Pancreas (tissue), 10 donors: ENCODE data around the gene PRRC2B. TPM values are rescaled to one million over a fixed set of nuclear protein-coding genes. Genes with fewer than 3 reads are reported as not detected.
A peak's percentile ranks its signal among the peaks of the same experiment; 100 is the strongest.
"Not testable (repeated sequence)": the region's sequence is repeated elsewhere in the genome, so short reads cannot be mapped to it uniquely, and the experiment has no call there.

Experiments used
- ATAC-seq, 4 donors: fragments of 200-7000 bp; cut with Tn5 transposase; one replicate each; pipeline versions ENCODE4 v1.8.0 to v1.9.1; 2020; ENCODE audit warnings: mild to moderate bottlenecking in 4 of 4, moderate library complexity in 4 of 4
- DNase-seq, 6 donors: peaks; one replicate each; pipeline ENCODE4 v3.0.0-alpha.2; 2020
- FAIRE-seq: peaks from 2 replicates; lab custom pipeline; 2012; peaks lifted over from hg19 to GRCh38; lab: Jason Lieb, UNC
- H3K27ac ChIP-seq, 4 donors: fragments of 200-600 bp; sonication (generic); 1 replicate in 3 of 4; 2 replicates in 1 of 4; pipeline versions ENCODE4 v1.5.0 to v1.8.0; 2020
- H3K27me3 ChIP-seq, 4 donors: fragments of 200-600 bp; one replicate each; pipeline ENCODE4 v1.8.0; 2021
- H3K36me3 ChIP-seq, 3 donors: fragments of 200-600 bp; sonication (generic) in 1 of 3; one replicate each; pipeline versions ENCODE4 v1.5.0 to v1.8.0; 2020 to 2021
- H3K4me1 ChIP-seq, 3 donors: fragments of 200-600 bp; one replicate each; pipeline ENCODE4 v1.8.0; 2021
- H3K4me3 ChIP-seq, 4 donors: fragments of 200-600 bp; sonication (generic) in 2 of 4; one replicate each; pipeline versions ENCODE4 v1.5.0 to v1.8.0; 2020 to 2021
- H3K9me3 ChIP-seq, 4 donors: fragments of 200-600 bp; one replicate each; pipeline ENCODE4 v1.8.0; 2021
- CTCF ChIP-seq, 4 donors: fragments of 200-600 bp; sonication (generic) in 3 of 4; IDR thresholded peaks; one replicate each; pipeline versions ENCODE4 v1.5.0 to v1.8.0; 2021; ENCODE audit warnings: antibody characterized with exemption in 4 of 4
- WGBS, 2 donors: extraction: QIAGEN DNeasy Blood & Tissue Kit; methylation state at CpG; one replicate each; pipeline ENCODE4 v1.1.7; 2013; 5-methylcytosine and 5-hydroxymethylcytosine counted together
- intact Hi-C, 3 donors: fragments of 100-400 bp; cut with DNase I; formaldehyde crosslinking; loops; one replicate each; pipeline versions ENCODE4 v1.11.1 to v1.14.2; 2022
- polyA plus RNA-seq, 2 donors: library from polyadenylated mRNA; stranded (reverse); fragments of 200-250 nt; gene quantifications; one replicate each; pipeline ENCODE4 v1.2.3, GENCODE V29; 2013
- total RNA-seq, 6 donors: library from RNA; stranded (reverse); fragmentation: NEBNext Ultra II Directional in 4 of 6; extraction: Animal tissue kit (Norgen Biotek cat#: 25700) in 4 of 6; gene quantifications; one replicate each; pipeline versions ENCODE4 v1.2.1 to v1.2.4, GENCODE V29; 2021 to 2023
- donor health status: healthy with polysubstance abuse.
- donor health status: DM: no; HTN: no; CAD: no; lungs with moderate emphysema.
- donor health status: DM: no; HTN: no; CAD: no.
- donor health status: control.
- donor health status: control.
- donor health status: Bipolar disorder and iron deficiency.
- donor health status: DM: yes; HTN: yes; CAD: no.
- donor health status: DM: no; HTN: no; CAD: no.
- donor health status: DM: no; HTN: no; CAD: no.
- donor health status: DM: yes; HTN: yes; CAD: no.

Gene PRRC2B
- total and polyA plus RNA-seq, 8 donors = 44.8 to 132 (median 90.3) TPM

- Histone ChIP-seq H3K4me1 (no peaks in the 10 kb centered on the region), H3K9me3 (no peaks in the 10 kb centered on the region), H3K27me3 (no peaks in the 10 kb centered on the region), H3K4me3 (no peak overlapping the region), H3K27ac (no peak overlapping the region), H3K36me3 (peaks cover 12 to 73% (median 19%) of the 10 kb centered on the region in 3 donors)
- DNase-seq (peak in 2 of 6 donors; percentile 52 to 61), FAIRE-seq (no peak), ATAC-seq (peak in 1 of 4 donors; percentile 8)
- intact Hi-C loops = no loop called here
- TF ChIP-seq CTCF (IDR thresholded peaks at IDR 0.05) = no peak
- WGBS, 2 donors = 71 to 72% methylated on average over 13 of the region's 13 CpGs
Observed at GRCh38 chr9:131467214-131467935, 73.5 kb downstream of the PRRC2B start.

- TF ChIP-seq CTCF (IDR thresholded peaks at IDR 0.05) = no peak
- Histone ChIP-seq H3K9me3 (no peaks in the 10 kb centered on the region), H3K27me3 (no peaks in the 10 kb centered on the region), H3K27ac (no peak overlapping the region), H3K4me1 (no peaks in the 10 kb centered on the region), H3K4me3 (no peak overlapping the region), H3K36me3 (peaks cover 12 to 80% (median 25%) of the 10 kb centered on the region in 3 donors)
- no peak for FAIRE-seq
- WGBS, 2 donors = 95 to 98% methylated on average over 4 of the region's 4 CpGs
- no peak for ATAC-seq
- DNase-seq = peak in 1 of 6 donors; percentile 3
- intact Hi-C loops = no loop called here
Observed at GRCh38 chr9:131468031-131468430, 74.1 kb downstream of the PRRC2B start.

GRCh38 chr9:131469356-131469755, 75.5 kb downstream of the PRRC2B start:
- H3K4me3 ChIP-seq = no peak overlapping the region
- H3K36me3 ChIP-seq = peaks cover 12 to 88% (median 34%) of the 10 kb centered on the region in 3 donors
- H3K4me1 ChIP-seq = no peaks in the 10 kb centered on the region
- peak in 2 of 4 donors; percentile 54 to 68 for ATAC-seq
- H3K27me3 ChIP-seq = no peaks in the 10 kb centered on the region
- H3K27ac ChIP-seq = no peak overlapping the region
- DNase-seq = peak in 1 of 6 donors; percentile 38
- TF ChIP-seq CTCF (IDR thresholded peaks at IDR 0.05) = no peak
- intact Hi-C loops = no loop called here
- H3K9me3 ChIP-seq = no peaks in the 10 kb centered on the region
- 82 to 83% methylated on average over 6 of the region's 6 CpGs for WGBS, 2 donors
- no peak for FAIRE-seq

- no peak for FAIRE-seq
- Histone ChIP-seq H3K4me3 (no peak overlapping the region), H3K9me3 (no peaks in the 10 kb centered on the region), H3K36me3 (peaks cover 10 to 88% (median 35%) of the 10 kb centered on the region in 3 donors), H3K4me1 (no peaks in the 10 kb centered on the region), H3K27ac (no peak overlapping the region), H3K27me3 (no peaks in the 10 kb centered on the region)
- WGBS, 2 donors = 94 to 95% methylated on average over 16 of the region's 16 CpGs
- intact Hi-C loops = loop anchor here in 1 of 3 donors (10.0 kb wide), 1 partner anchor 115 kb away; no protein-coding TSS in a partner anchor
- no peak for ATAC-seq
- TF ChIP-seq CTCF (IDR thresholded peaks at IDR 0.05) = no peak
- DNase-seq = peak in 1 of 6 donors; percentile 32
Observed at GRCh38 chr9:131469951-131470350, 76.1 kb downstream of the PRRC2B start.

- intact Hi-C loops = loop anchor here in 1 of 3 donors (10.0 kb wide), 1 partner anchor 116 kb away; no protein-coding TSS in a partner anchor
Observed at GRCh38 chr9:131470581-131470991, 76.7 kb downstream of the PRRC2B start.

GRCh38 chr9:131472085-131472484, 78.2 kb downstream of the PRRC2B start:
- intact Hi-C loops = loop anchor here in 1 of 3 donors (10.0 kb wide), 1 partner anchor 117 kb away; no protein-coding TSS in a partner anchor

More at GRCh38 chr9:131470581-131470991, 76.7 kb downstream of the PRRC2B start:
- Histone ChIP-seq H3K4me3 (no peak overlapping the region), H3K27ac (no peak overlapping the region), H3K27me3 (no peaks in the 10 kb centered on the region), H3K36me3 (peaks cover 11 to 88% (median 40%) of the 10 kb centered on the region in 3 donors), H3K9me3 (no peaks in the 10 kb centered on the region), H3K4me1 (no peaks in the 10 kb centered on the region)
- WGBS, 2 donors = 97 to 98% methylated on average over 12 of the region's 12 CpGs
- no peak for ATAC-seq
- TF ChIP-seq CTCF (IDR thresholded peaks at IDR 0.05) = no peak
- FAIRE-seq = no peak
- DNase-seq = peak in 2 of 6 donors; percentile 25 to 26

More at GRCh38 chr9:131472085-131472484, 78.2 kb downstream of the PRRC2B start:
- not testable (repeated sequence) for H3K27me3 ChIP-seq, DNase-seq, H3K9me3 ChIP-seq, ATAC-seq, H3K4me3 ChIP-seq, H3K4me1 ChIP-seq, FAIRE-seq, H3K27ac ChIP-seq
- WGBS, 2 donors = 94 to 95% methylated on average over 3 to 5 of the region's 5 CpGs
- peaks cover 17 to 91% (median 55%) of the 10 kb centered on the region in 3 donors for H3K36me3 ChIP-seq
